Epidermal melanocyte (primary cell): ENCODE data around the gene ASIC1.
"Not testable (repeated sequence)": the region's sequence is repeated elsewhere in the genome, so short reads cannot be mapped to it uniquely, and the experiment has no call there.

Experiments
- DNase-seq: peaks from one replicate; pipeline ENCODE4 v3.0.0; 2011; ENCODE audit warnings: low spot score; ENCODE audit not compliant: insufficient read length

The ASIC1 gene

DNA sequence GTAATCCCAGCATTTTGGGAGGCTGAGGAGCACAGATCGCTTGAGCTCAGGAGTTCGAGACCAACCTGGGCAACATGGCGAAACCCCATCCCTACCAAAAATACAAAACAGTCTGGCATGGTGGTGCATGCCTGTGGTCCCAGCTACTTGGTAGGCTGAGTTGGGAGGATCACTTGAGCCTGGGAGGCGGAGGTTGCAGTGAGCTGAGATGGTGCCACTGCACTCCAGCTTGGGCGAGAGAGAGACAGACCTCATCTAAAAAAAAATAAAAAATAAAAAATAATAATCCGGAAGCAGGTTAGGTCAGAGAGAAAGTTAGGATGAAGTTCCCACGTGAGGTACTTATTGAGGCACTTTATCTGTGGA lies 27.0 kb downstream of the ASIC1 start:
- DNase-seq, result not testable (repeated sequence)

DNA sequence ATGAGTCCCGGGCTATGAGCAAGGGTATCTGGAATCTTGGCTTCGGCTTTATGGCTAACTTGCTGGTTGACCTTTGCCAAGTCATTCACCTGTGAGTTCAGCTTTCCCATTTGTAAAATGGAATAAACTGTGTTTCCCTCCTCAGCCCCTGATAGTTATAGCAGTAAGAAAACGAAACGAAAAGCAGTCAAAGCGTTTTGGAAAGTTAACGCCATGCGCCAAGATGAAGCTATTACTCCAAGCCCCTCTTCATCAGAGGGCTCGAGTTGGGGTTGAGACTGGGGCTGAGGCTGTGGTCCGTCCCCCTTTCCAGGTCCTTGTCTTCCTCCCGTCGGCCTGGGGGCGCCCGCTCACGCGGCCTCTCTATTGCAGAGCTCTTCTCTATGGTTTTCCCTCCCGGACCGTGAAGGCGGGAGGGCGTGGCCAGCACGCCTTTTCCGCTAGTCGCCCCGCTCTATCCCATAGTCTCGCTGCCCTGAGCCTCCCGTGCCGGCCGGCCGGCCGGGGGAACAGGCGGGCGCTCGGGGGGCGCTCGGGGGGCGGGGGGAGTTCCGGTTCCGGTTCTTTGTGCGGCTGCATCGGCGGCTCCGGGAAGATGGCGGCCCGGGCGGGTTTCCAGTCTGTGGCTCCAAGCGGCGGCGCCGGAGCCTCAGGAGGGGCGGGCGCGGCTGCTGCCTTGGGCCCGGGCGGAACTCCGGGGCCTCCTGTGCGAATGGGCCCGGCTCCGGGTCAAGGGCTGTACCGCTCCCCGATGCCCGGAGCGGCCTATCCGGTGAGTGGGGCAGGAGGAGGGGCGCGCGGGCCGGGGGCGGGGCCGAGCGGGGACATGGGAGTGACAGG lies 27.6 kb downstream of the ASIC1 start, which contains the start of gene SMARCD1:
Gene SMARCD1, plus strand, starts transcription at position 568 of the 840 bp plus-strand sequence. Its CDS starts 28 bp downstream, at position 596.
- peak; percentile 94 for DNase-seq

DNA sequence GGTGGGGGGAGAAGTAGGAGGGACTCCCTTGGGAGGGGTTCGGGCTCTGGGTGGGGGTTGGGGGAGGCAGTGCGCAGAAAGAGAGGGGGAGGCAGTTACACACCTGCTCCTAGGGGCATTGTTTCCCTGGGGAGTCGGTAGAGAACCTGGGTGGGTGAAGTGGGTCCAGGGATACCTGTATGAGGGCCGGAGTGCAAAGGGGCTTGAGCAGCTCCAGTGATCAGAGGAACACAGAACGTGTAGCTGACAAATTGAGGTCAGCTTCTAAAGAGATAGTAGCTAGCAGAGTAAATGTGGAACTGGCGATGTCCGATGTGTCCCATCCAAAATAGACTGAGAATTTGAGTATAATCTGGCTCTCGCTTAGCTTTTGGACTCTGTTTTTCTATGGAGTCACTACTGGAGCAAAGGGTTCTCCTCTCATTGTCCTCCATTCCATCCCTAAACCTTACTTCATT lies 28.2 kb downstream of the ASIC1 start:
- no peak for DNase-seq

DNA sequence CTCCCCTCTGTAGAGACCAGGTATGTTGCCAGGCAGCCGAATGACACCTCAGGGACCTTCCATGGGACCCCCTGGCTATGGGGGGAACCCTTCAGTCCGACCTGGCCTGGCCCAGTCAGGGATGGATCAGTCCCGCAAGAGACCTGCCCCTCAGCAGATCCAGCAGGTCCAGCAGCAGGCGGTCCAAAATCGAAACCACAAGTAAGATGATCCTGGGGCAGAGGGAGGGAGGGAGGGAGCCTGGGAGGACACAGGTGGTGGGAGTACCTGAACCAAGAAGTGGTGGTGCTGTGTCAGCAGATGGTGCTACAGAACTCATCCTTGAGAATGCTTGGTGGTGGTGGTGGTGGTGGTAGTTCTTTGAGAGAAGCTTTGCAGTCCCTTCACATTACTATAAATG lies 28.8 kb downstream of the ASIC1 start:
- DNase-seq, result no peak

DNA sequence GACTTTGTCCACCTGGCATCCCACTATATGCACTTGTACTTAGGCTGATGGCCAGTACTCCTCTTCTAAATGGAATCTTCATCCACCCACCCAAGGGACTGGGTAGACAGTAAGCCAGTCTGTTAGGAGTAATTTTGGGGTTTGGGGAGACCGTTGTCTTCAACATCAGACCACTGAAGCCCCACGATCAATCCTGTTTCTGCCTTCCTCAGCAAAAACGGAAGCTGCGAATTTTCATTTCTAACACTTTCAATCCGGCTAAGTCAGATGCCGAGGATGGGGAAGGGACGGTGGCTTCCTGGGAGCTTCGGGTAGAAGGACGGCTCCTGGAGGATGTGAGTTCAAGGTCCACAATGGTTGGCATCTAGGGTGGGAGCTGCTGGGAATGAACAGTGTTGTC lies 29.8 kb downstream of the ASIC1 start:
- DNase-seq, result no peak

DNA sequence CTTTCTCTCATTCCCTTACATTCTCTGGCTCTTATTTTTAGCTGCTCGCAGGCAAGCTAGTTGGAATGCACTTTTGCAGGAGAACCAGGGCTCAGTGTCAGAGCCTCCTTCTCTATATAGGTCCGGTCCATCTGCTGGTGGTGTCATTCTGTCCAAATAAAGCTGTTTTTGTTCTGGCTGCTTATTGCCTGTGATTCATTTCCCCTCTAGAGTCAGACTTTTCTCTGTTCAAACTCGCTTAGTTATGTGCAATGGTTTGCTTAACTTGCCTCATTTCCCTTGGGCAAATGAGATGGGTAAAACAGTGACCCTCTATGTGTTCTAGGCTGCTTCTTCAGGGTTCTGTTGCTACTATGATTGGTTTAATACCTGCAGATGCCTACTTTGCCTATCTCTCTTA lies 30.6 kb downstream of the ASIC1 start:
- no peak for DNase-seq

DNA sequence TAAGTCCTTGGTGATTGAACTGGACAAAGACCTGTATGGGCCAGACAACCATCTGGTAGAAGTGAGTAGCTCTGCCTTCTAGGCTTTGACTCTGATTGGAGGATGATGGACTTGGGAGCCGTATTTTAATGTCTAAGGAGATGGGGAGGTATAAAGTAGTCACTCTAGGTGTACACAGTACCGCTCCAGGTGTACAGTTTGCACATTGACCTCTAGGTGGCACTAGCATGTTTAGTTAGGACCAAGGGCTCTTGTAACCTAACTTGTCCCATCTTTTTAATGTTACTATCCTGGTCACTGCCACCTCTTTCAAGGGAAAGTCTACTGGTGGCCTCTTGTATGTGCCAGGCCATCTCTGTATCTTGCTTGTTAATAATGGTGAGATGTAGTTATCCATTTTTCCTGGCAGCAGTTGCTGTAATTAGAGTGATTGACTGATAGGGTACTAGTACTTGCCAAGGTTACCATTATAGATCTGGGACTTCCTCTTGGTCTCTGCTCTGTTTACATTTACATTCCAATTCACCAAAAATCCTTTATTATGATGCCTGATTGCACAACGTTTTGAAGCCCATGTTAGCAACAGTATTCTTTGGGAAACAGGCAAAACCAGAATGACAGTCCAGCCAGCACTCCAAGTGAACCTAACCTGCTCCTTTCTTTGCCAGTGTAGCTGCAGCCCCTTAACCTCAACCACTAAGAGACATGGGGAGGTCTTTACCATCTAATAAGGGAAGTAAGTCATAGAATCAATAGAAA lies 31.4 kb downstream of the ASIC1 start:
- DNase-seq, result no peak

DNA sequence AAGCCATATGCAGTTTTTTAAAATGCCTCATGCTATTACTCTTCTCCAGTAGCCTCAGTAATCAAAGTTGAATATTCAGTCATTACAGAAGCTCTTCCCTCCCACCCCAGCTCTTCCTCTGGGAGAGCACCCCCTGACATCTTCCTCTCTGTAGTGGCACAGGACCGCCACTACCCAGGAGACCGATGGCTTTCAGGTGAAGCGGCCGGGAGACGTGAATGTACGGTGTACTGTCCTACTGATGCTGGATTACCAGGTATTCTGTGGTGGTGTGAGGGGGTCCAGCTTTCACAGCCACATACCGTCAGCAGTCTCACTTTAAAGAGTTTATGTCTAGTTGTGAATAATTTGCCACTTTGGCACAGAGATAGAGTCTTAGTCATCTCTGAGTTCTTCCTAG lies 32.3 kb downstream of the ASIC1 start:
- DNase-seq, result no peak

DNA sequence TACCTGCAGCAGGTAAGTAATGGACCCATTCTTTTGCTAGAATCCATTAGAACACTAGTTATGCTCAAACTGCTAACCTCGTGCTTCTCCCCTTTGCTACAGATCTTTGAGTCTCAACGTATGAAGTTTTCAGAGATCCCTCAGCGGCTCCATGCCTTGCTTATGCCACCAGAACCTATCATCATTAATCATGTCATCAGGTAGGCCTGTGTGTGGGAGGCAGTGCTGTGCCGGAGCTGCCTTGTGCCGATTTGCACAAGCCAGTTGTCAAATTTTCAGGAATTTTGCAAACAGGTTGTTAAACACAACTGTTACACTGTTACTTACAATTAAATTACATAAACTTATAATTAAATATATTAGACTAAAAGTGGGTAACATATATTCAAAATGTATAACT lies 33.0 kb downstream of the ASIC1 start:
- DNase-seq, result no peak

DNA sequence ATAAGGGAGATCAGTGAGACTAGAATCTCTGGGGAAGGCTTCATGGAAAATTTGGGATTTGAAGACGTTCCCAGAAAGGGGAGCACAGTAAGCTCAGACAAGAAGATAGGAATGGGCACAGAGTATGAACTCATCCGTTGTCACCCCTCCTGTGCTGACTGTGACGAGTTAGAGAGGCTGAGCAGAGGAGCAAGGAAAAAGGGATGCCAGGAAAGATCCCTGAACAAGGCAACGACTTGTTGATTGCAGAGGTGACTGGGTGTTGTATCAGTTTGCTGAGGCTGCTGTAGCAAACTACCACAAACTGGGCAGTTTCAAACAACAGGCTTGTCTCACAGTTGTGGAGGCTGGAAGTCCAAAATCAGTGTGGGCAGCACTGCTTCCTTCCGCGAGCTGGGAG lies 40.6 kb downstream of the ASIC1 start:
- DNase-seq, result no peak

DNA sequence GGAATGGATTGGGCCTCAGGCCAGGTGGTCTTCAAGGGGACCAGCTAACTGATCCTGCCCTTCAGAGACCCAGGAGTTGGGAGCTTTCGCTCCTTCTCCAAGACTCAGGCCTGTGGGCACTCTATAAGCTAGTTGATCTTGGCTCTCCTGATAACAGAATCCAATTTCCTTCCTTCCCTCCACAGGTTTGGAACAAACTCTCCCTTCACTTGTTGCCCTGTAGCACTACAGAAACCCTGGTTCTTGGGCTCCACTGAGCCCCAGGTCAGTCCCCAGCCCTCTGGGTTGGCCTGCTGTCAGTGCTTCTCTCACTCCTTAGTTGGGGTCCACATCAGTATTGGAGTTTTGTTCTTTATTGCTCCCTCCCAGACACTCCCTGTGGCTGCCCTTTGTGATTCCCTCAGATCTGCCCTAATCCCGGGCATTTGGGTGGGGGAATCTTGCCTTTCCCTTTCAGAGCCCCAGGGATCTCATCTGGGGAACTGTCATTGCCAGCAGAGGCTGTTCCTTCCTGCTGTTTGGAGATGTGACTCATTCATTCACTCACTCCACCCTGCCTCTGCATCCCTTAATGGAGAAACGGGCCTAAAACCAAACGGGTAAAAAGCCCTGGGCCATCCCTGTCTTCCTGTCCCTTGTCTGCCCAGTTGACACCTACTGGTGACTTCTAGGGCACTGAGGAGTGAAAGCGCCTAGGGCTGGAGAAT lies 42.1 kb downstream of the ASIC1 start:
- DNase-seq, result no peak

DNA sequence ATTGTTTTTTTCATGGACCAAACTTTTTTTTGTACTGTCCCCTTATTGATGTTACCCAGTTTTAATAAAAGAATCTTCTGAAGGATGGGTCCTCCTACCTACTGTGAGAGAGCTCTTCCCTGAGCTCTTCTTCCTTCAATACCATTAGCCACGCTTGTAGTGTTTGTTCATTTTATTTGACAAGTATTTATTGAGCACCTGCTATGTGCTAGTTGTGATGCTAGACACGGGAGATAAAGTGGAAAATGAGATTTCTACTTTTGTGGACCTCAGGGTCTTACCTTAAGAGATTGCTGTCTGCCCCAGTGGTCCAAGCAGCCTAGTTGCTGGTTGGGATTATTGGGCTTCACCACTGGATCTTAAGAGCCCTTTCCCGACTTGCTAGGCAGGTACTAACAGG lies 43.2 kb downstream of the ASIC1 start:
- no peak for DNase-seq

DNA sequence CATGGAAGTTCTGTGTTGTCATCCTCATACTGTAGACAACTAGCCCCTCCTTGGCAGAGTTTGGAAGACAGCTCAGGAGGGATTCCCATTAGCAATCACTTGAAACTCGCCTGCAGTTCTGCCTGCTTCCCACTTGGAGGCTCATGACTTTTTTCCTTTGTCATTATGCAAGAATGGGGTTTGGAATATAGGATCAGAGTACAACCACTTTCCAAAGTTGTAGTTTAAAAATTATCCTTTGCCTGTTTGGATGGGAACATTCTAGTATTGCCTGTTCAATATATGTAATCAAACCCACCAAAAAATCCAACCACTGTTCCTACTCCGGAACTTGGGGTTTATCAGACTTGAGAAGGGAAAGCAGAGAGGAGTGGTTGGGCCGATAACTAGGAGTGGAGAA lies 44.3 kb downstream of the ASIC1 start:
- DNase-seq, result no peak

DNA sequence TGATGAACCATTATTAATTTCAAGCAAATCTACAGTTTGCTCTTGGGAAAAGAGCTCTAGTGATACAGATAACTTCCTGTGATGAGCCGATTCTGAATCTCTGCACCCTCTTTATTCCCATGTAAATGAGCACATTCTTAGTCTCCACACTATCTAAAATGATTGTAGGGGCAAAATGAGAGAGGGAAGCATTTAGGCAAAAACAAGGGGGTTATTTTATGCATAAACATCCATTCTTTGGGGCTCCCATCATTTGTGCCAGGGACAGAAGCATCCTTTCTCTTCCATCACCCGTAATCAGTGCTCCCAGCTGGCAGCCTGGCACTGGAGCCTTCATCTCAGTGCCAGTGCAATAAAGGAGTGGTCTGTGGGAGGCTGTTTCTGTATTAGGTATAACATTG lies 44.7 kb downstream of the ASIC1 start:
- DNase-seq, result no peak

DNA sequence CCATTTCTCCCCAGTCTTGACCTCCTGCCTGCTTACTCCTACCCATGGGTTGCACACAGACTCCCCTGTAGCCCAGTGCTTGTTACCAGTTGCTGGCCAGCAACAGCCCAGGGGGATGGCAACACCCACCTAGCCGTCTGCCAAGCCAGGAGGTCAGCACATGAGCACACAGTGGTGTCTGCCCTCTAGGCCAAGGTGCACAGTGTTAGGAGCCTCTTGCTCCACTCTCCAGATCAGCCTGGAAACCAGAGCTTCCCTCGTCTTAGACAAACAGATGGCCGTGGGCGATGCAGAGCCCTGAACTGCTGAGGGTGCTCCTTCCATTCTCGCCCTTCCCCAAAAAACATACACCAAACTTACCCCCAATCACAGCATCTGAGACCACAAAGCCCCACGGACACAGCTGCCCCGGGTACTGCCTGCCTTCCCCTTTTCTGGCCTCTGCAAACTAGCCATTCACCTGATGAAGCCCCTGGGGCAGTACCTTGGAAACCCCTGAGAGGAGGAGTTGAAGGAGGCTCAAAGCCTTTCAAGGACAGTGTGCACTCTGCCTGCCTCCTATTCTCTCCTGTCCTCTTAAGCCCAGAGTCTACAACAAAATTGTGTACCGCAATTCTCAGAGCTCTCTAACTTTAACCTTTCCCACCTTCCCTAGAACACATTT lies 45.4 kb downstream of the ASIC1 start:
- no peak for DNase-seq

DNA sequence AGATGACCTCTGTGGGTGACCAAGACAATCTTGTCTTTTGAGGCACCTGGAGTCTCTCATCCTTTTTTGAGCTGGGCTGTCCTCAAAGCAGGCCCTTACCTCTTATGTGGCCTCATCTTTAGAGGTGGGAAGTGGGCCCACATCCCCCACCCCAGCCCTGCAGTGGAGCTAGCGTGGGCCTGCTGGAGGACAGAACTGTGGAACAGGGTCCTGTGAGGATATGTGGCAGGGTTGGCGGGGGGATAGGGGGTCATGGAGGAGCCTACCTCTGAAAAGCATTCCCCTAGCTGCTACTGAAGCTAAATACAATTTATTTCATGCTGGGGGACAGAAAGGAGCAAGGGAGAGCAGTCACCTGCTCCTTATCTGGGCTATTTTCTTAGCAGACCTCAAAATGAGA lies 46.0 kb downstream of the ASIC1 start:
- no peak for DNase-seq

DNA sequence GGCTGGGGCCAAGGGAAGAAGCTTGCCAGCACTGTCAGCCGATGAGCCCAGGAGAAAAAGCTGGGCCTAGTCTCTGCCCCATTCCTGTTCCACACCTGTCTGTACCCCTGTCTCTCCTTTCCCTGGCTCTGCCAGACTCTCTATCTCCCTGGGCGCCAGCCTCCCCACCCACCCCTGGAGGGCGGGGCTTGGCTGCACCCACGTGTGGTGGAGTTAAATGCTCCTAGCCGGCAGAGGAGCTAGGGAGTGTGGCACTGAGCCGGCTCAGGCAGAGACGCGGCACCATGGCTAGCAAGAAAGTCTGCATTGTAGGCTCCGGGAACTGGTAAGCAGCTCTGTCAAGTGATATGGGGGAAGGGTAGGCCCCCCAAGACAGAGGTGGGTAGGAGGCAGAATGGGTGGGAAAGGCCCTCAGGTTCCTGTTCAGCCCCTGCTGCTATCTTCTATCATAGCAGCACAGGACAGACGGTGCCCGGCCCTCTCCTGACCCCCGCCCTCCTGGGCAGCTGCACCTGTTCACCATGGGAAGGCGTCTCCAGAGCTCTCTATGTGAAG lies 46.4 kb downstream of the ASIC1 start, which contains the start of gene GPD1:
Gene GPD1, plus strand, starts transcription at position 242 of the 555 bp plus-strand sequence. Its CDS starts 43 bp downstream, at position 285.
- no peak for DNase-seq

DNA sequence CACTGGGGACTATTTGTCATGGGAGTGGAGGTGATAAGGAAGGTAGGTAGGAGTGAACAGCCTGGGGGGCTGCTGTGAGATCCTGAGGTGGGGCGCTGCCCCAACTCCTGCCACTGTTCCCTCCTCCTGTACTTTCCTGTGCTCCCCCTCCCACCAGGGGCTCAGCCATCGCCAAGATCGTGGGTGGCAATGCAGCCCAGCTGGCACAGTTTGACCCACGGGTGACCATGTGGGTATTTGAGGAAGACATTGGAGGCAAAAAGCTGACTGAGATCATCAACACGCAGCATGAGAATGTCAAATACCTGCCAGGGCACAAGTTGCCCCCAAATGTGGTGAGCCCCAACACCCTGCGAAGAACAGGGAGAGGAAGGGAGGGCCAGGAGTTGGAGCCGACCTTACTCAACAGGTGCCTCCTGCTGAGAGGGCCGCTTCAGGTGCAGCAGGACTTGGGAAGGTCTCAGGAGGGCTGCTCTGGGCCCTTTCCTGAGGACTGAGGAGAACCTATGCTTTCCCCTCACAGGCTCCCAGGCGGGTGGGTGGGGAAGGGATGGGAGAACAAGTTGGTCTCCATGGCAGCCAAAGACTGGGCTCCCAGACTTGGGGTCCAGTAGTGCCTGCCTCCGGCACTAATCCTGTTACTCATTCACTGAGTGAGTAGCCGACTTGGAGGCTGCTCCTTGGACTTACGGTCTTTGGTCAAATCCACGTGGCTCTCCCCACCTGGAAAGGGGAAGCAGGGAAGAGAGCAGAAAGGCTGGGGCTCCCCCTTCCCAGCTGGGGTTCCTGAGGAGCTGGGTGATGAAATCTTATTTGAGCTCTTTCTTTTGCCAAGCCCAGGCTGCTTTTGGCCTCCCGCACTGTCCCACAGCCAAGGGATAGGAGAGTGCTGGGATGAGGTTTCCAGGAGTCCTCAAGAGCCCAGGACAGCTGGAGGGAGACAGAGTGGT lies 47.3 kb downstream of the ASIC1 start:
- no peak for DNase-seq

DNA sequence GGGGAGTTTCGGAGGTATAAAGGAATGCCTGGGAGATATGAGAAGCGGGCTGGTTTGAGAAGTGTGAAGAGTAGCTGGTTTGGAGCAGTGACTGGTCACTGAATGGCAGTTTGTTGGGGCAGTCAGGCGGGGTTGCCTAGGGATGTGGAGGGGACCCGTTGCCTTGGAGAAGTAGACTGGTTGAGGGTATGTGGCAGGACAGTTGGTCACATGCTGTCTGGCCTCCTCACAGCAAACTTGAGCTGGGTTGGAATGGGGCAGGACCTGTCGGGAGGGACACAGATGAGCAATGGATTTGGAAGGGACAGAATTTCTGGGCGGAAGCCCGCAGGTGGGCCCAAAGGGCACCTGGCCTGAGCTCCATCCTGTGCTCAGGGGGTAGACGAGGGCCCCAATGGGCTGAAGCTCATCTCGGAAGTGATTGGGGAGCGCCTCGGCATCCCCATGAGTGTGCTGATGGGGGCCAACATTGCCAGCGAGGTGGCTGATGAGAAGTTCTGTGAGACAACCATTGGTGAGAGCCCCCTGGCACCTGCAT lies 48.6 kb downstream of the ASIC1 start:
- no peak for DNase-seq

DNA sequence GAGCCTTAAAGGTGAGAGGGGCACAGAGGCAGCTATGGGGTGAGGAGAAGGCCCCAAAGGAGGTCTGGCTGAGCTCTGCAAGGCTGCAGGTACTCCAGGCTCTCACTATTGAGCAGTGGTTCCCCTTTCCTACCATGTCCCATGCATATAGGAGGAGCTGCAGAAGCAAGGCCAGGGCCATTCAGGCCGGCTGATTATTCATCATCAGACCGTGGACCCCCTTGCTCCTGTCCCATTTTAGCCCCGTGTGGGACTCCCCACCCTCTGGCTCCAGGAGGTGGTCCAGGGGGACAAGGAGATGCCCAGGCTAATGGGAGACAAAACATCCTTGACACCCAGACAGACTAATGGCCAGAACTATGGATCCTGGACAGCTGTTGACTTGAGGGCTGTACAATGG lies 49.5 kb downstream of the ASIC1 start:
- no peak for DNase-seq
